Activated CD8-positive, alpha-beta T cell treated with anti-CD3 and anti-CD28 coated beads for 36 hours (primary cell): ENCODE results near the gene DDX1. TPM values are rescaled to one million over a fixed set of nuclear protein-coding genes. Genes with fewer than 3 reads are reported as not detected.

Experiments
- ATAC-seq: fragments of 200-7000 bp; cut with Tn5 transposase; one replicate; pipeline ENCODE4 v1.10.0; 2021; ENCODE audit warnings: mild to moderate bottlenecking, moderate library complexity
- CTCF ChIA-PET: fragments of 350-600 bp; sonication (Branson Sonifier 250); formaldehyde crosslinking; loops from one replicate; lab custom pipeline; 2021; ENCODE audit warnings: antibody characterized with exemption; lab: Charles Lee
- POLR2A ChIA-PET: fragments of 350-600 bp; sonication (Branson Sonifier 250); formaldehyde crosslinking; loops from one replicate; lab custom pipeline; 2021; ENCODE audit warnings: antibody characterized with exemption; lab: Charles Lee
- DNase-seq: peaks from one replicate; pipeline ENCODE4 v3.0.0-alpha.2; 2020
- H3K27ac Mint-ChIP-seq: one replicate; pipeline ENCODE4 v1.8.0; 2021; ENCODE audit warnings: mild to moderate bottlenecking, mixed read lengths
- H3K27me3 Mint-ChIP-seq: one replicate; pipeline ENCODE4 v1.8.0; 2021; ENCODE audit warnings: mixed read lengths
- H3K36me3 Mint-ChIP-seq: one replicate; pipeline ENCODE4 v1.8.0; 2021; ENCODE audit warnings: low read depth, mixed read lengths
- H3K4me1 Mint-ChIP-seq: one replicate; pipeline ENCODE4 v1.8.0; 2021; ENCODE audit warnings: low read depth, mixed read lengths
- H3K4me3 Mint-ChIP-seq: one replicate; pipeline ENCODE4 v1.8.0; 2021; ENCODE audit warnings: mild to moderate bottlenecking, moderate library complexity, mixed read lengths
- H3K9me3 Mint-ChIP-seq: one replicate; pipeline ENCODE4 v1.8.0; 2021; ENCODE audit warnings: mixed read lengths
- intact Hi-C: fragments of 100-400 bp; cut with micrococcal nuclease; formaldehyde crosslinking; loops from one replicate; pipeline ENCODE4 v1.10.0; 2022
- total RNA-seq, 2 experiments: library from RNA; stranded (reverse); gene quantifications; one replicate each; pipeline ENCODE4 v1.2.3, GENCODE V29; 2021
- TF ChIP-seq, protein P1 (sequence below): fragments of 200-600 bp; IDR thresholded peaks from one replicate; pipeline ENCODE4 v1.8.0; 2022; ENCODE audit warnings: antibody characterized with exemption, mild to moderate bottlenecking

DDX1 gene
- total RNA-seq, 2 experiments from 2014 or later, result 90.3 to 92.5 TPM

DNA sequence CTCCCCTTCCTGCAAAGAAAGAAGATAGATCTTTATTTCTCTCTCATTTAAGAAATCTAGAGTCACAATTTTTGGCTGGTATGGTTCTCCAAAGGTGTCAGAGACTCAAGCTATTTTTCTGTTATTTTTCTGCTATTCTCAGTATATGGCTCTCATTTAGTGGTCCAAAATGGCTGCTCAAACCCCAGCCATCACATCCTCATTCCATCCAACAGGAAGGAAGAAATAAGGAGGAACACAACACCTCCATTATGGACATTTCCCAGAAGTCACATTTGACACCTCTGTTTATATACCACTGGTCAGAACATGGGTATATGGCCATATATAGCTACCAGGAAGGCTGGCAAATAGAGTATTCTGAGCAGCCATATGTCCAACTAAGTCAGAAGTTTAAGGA, 7.4 kb upstream of the DDX1 start:
- Mint-ChIP-seq H3K36me3 (peaks cover 6% of the 10 kb centered on the region), H3K9me3 (no peaks in the 10 kb centered on the region), H3K27ac (no peak overlapping the region), H3K27me3 (no peaks in the 10 kb centered on the region), H3K4me3 (no peak overlapping the region), H3K4me1 (peaks cover 2% of the 10 kb centered on the region)
- ATAC-seq (no peak), DNase-seq (no peak)
- TF ChIP-seq, protein P1, sequence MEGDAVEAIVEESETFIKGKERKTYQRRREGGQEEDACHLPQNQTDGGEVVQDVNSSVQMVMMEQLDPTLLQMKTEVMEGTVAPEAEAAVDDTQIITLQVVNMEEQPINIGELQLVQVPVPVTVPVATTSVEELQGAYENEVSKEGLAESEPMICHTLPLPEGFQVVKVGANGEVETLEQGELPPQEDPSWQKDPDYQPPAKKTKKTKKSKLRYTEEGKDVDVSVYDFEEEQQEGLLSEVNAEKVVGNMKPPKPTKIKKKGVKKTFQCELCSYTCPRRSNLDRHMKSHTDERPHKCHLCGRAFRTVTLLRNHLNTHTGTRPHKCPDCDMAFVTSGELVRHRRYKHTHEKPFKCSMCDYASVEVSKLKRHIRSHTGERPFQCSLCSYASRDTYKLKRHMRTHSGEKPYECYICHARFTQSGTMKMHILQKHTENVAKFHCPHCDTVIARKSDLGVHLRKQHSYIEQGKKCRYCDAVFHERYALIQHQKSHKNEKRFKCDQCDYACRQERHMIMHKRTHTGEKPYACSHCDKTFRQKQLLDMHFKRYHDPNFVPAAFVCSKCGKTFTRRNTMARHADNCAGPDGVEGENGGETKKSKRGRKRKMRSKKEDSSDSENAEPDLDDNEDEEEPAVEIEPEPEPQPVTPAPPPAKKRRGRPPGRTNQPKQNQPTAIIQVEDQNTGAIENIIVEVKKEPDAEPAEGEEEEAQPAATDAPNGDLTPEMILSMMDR, result no peak
- ChIA-PET POLR2A (no interaction called here), CTCF (interaction anchor here (1.2 to 1.3 kb wide), 2 partner anchors 8 to 681 kb away, joined by 3 to 5 read pairs; no protein-coding TSS in a partner anchor)
- intact Hi-C loops, result loop anchor here (10.0 kb wide), 1 partner anchor 410 kb away; no protein-coding TSS in a partner anchor

DNA sequence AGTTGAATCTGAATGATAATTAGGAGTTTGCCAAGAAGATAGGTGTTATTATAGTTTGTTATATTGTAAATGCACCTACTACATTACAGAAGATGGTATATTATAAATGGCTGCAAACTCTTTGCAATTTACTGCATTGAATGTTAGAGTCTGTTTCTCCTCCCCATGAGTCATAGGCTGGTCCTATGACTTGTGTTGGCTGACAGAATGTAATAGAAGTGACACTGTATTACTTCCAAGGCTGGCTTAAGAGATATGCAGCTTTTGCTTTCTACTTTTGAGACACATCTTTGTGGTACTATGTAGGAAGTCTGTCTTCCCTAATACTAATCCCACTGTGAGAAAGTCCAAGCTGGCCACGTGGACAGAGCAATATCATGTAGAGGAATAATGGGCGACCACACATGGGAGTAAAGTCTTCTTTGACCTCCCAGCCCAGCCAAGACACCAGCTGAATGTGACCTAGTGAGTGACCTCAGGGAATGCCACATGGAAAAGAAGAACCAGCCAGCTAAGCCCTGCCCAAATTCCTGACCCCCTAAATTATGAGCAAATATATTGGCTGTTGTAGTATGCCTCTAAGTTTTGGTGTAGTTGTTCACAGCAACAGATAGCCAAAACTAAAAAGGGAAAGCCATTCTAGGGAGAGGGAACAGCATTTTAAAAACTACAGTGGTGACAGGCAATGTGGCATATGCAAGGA, 6.8 kb upstream of the DDX1 start:
- DNase-seq, result no peak
- ChIA-PET POLR2A (no interaction called here), CTCF (interaction anchor here (1.2 to 4.5 kb wide), 3 partner anchors 7 to 681 kb away, joined by 3 to 33 read pairs (median 5); no protein-coding TSS in a partner anchor)
- H3K36me3 Mint-ChIP-seq, result peaks cover 6% of the 10 kb centered on the region
- intact Hi-C loops, result loop anchor here (10.0 kb wide), 1 partner anchor 410 kb away; no protein-coding TSS in a partner anchor
- H3K4me1 Mint-ChIP-seq, result peaks cover 2% of the 10 kb centered on the region
- no peak overlapping the region for H3K4me3 Mint-ChIP-seq
- ATAC-seq, result no peak
- no peaks in the 10 kb centered on the region for H3K27me3 Mint-ChIP-seq
- no peak overlapping the region for H3K27ac Mint-ChIP-seq
- H3K9me3 Mint-ChIP-seq, result no peaks in the 10 kb centered on the region
- TF ChIP-seq, protein P1, result no peak

DNA sequence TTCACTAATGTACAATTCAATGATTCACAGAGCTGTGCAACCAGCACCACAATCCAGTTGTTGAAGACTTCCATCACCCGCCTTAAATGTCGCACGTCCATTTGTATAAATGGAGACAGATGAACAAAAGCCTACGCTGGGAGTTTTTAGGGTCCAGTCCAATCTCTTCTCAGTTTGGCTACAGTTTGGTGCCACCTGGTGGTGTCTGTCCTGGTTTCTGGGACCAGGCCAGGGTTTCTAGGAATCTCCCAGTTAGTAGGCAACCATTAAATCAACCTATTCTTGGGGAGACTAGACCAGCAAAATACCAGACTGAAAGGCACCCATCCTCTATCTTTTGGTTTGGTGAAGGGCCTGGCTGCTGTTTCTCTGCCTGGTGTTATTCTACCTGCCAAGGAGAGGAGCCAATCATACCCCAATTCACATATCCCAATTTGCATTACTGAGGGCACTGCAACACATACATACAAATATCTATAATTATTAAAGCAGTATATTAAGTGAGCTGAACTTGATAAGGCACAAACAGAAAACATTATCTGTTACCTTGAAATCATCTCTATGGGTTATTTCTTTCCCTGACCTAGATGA, 3.2 kb upstream of the DDX1 start:
- intact Hi-C loops, result loop anchor here (10.0 kb wide), 1 partner anchor 414 kb away; no protein-coding TSS in a partner anchor
- Mint-ChIP-seq H3K4me3 (no peak overlapping the region), H3K36me3 (peaks cover 14% of the 10 kb centered on the region), H3K27ac (no peak overlapping the region), H3K27me3 (no peaks in the 10 kb centered on the region), H3K4me1 (peaks cover 14% of the 10 kb centered on the region), H3K9me3 (no peaks in the 10 kb centered on the region)
- DNase-seq (peak; percentile 58), ATAC-seq (no peak)
- TF ChIP-seq, protein P1, result peak; percentile 33
- ChIA-PET POLR2A (no interaction called here), CTCF (interaction anchor here (0.9 to 4.5 kb wide), 7 partner anchors 11 to 685 kb away, joined by 3 to 33 read pairs (median 3); no protein-coding TSS in a partner anchor)

DNA sequence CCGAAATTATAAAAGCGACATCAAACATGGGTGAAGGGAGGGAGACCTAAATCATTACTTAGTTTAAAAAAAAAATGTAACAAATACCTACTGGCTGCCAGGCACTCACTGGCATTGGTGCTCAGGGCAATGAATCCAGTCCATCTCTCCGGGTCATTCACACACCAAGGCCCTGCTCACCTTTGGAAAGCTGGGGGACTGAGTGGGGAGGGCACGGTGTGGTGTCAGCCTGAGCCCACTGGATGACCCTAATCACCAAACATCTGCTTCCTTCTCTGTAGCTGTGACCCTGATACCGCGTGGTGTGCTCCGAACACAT, 336 bp upstream of the DDX1 start:
- TF ChIP-seq, protein P1, result no peak
- H3K9me3 Mint-ChIP-seq, result no peaks in the 10 kb centered on the region
- peaks cover 34% of the 10 kb centered on the region for H3K4me1 Mint-ChIP-seq

More for the DNA sequence above, 336 bp upstream of the DDX1 start:
- ChIA-PET CTCF (interaction anchor here (1.5 to 2.2 kb wide), 3 partner anchors 10 to 45 kb away, joined by 4 to 13 read pairs (median 6); no protein-coding TSS in a partner anchor), POLR2A (interaction anchor here (0.7 to 3.1 kb wide), 9 partner anchors 10 to 416 kb away, joined by 3 to 17 read pairs (median 4); partner anchors contain the start of gene NBAS)
- DNase-seq (no peak), ATAC-seq (no peak)
- peak overlapping the region; percentile 93 for H3K27ac Mint-ChIP-seq
- peak overlapping the region; percentile 86 for H3K4me3 Mint-ChIP-seq
- H3K36me3 Mint-ChIP-seq, result peaks cover 31% of the 10 kb centered on the region
- no peaks in the 10 kb centered on the region for H3K27me3 Mint-ChIP-seq
- intact Hi-C loops, result no loop called here
